Suppressor macrophage (primary cell): ENCODE data around the gene ESF1.
"Not testable (repeated sequence)": the region's sequence is repeated elsewhere in the genome, so short reads cannot be mapped to it uniquely, and the experiment has no call there.

ENCODE experiments used
- DNase-seq, 4 experiments: peaks; one replicate each; pipeline ENCODE4 v3.0.0-alpha.2; 2020 to 2022

Gene ESF1

DNA sequence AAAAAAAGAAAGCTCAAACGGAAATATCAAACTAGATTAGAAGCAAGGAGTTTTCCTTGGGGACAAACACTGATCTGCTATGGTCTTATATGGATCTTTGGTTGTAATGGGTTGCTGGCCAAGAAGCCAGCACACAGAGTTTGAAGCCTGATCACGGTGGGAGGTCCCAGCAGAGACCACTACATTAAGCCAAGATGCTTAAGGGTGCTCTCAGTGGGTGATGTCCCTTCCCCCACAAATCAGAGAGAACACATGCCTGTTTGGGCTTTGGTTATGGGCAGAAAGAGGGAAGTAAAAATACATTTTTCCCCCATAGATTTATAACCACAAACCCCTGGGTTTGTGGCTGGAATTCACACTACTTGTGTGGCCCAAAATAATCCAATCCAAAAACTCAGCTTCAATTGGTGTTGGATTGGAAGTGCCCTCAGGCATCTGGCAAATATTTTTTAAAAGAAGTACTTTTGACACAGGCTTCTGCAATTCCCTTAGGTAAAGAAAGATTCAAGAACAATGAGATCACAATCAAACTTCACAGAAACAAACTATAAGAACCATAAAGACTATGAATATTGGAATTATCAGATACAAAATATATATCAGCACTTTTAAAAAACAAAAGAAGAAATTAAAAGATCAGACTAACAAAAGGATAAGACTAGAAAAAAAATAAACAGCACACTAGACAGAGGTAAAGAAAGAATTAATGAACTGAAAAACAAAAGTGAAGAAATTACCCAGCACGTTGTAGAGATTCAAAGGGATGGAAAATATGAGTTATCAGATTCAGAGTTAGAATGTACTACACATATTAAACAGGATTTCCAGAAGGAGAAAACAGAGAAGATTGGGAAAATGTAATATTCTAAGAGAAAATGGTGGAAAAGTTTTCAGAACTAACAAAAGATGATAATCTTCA is 44.7 kb downstream of the ESF1 start:
- DNase-seq: no peak

DNA sequence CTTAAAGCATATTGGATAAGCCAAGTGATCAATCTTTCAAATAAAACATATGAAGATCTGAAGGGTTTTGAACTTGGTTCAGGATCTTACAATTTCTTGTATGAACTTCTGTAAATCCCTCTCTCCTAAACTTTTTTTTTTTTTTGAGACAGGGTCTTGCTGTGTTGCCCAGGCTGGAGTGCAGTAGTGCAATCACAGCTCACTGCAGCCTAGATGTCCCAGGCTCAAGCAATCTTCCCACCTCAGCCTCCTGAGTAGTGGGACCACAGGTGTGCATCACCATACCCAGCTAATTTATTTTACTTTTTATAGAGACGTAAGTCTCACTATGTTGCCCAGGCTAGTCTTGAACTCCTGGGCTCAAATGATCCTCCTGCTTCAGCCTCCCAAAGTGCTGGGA is 46.5 kb downstream of the ESF1 start:
- DNase-seq: not testable (repeated sequence)

DNA sequence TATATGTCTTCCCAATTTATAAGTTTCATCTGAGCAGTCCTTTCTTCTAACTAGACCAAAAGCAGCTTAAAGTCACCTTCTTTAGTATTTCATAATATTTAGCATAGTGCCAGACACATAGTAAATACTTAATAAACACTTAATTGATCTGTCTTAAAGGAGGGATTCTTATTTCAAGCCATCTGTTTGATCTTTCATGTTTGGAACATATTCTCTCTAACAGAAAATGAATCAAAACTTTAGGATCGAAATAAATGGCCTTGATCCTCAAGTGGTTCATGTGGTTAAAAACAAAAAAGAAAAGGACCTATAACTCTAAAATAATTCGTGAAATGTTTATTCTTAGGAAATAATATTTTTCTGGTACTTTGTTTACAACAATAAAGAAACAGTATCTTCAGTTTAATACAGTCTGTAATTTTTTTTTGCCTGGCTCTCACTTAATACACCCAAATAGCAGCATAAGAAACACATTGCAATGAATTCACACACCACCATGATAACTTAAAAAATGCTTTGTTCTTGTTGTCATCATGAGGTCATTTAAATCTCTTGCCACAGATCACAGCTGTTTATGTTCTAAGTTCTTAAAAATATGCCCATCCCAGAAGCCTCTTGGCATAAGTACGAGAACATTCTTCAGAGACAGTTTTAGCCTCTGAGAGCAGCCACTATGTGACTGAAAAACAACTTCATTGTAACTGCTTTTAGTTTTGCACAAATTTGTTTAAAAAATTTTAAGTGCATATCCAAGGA is 48.1 kb downstream of the ESF1 start:
- DNase-seq: no peak

DNA sequence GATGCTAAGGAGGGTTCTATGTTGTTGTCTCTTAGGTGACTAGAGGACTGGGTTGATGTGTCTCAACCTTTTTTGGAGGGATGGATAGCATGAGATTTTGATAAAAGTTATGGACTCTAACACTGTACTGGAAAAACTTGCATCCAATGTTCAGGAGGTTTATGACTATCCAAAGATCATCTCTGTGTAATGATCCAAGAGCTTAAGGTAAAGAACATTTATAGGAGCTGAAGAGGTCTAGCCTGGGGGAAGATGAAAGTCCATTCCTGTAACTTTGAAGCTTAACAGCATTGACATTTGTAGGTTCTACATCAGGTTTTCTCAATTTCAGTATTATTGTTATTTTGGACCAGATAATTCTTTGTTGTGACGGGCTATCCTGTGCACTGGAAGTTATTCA is 48.9 kb downstream of the ESF1 start:
- DNase-seq: no peak

DNA sequence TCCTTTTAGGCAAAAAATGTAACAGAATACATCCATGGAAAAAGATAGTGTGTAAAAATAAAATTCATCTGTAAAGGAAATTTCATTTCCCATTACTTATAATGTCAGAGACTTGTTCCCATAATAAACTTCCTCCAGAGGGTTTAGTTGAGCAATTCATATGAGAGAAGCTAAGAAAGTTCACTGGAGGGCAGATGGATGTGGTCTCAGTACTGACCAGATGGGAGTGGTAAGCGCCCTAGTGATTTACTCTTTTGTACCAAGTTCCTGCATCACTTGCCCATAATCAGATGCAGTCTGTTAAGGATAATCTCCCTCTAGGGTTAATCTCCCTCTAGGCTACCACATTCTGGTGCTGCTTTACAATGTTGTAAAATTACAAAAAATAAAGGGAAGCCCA is 61.7 kb downstream of the ESF1 start:
- peak; percentile 57 to 85 (median 72) for DNase-seq

DNA sequence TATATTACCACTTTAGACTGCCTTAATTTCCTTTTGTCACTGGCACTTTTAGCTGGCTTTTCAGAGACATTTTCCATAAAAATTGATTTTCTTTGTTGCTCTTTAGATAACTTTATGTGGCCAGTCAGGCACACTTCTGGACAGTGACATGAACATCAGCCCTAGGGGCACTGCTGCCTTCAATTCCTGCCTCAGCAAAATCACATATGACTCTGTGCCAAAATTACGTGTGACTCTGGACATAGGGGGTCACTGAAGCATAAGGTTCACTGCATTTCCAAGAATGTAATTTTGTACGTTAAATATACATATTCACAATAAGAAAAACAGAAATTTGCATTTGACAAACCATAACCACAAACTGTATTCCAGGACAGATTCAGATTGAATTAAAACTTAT is 66.5 kb downstream of the ESF1 start:
- no peak for DNase-seq

DNA sequence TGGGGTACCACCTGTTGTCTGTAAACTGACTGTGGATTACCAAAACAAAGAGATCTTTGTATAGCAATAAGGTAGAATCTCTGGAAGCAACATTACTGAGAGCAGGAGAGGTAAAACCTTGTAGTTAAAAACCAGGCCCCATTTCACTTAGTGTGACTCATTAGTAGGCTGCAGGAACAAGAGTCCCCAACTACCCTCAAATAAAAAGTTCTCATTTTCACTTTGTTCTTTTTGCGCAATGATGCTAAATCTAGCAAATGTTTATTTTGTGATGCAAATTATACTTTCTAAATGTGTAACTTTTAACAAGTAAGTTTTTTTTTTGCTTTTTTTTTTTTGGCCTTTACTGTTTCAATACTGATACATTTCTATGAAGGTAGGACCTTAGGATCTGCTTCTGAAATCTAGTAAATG is 67.1 kb downstream of the ESF1 start:
- DNase-seq: no peak

DNA sequence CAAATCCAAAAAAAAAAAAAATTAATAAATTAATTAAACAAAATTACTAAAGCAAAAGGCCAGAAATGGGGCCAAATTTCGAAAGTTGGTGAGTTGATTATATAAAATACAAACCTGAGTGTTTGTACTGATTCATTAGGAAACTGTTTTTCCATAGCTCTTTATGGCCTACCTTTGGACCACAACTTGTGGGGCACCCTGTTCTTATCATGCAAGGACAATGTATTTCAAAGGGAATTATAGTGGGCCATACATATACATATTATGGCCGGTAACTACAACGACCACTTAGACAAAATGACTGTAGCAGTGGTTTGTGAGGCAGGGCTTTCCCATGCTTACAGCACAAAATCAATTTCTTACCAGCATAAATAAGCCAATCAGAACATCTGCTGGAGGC is 69.5 kb downstream of the ESF1 start:
- DNase-seq: no peak

DNA sequence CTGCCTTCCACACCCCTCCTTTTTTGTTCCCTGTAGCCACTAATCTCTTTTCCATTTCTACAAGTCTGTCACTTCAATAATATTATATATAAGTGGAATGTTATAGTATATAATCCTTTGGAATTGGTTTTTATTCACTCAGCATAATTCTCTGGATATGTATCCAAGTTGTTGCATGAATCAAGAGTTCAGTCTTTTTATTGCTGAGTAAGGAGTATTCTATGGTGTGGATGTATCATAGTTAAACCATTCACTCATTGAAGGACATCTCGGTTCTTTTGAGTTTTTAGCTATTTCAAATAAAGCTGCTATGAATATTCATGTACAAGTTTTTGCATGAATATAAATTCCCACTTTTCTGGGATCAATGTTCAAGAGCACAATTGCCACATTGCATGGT is 76.5 kb downstream of the ESF1 start:
- no peak for DNase-seq

DNA sequence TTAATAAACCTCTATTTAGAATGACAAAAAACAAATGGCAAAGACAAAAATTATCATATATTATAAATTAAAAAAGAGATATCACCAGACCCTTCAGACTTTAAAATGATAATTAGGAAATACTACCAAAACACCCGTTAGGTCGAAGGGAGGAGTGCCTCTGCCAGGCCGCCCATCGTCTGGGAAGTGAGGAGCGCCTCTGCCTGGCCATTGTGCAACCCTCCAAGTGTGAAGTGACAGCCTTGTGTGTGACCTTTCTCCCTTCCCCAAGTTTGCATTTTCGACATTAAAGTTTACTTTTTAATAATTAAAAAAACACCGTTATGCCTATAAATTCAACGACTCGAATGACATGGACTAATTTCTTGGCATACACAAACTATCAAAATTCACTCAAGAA is 81.5 kb downstream of the ESF1 start:
- no peak for DNase-seq

DNA sequence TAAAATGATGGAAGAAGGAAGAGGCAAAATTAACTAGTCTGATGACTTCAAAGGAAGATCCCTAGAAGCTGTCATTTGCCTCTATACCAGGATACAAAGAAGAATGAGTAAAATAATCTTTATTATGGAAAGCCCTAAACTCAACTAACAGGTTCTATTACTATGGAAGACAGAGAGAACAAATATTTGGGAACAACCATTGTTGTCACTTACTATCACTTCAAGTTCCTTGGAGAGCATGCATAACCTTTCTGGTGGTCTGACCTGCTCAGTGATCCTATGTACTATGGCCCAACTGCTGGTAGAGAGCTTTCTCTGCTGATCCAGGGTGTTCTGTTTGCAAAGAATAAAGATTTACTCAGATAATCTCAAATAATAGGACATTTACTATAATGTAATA is 83.2 kb downstream of the ESF1 start:
- no peak for DNase-seq

DNA sequence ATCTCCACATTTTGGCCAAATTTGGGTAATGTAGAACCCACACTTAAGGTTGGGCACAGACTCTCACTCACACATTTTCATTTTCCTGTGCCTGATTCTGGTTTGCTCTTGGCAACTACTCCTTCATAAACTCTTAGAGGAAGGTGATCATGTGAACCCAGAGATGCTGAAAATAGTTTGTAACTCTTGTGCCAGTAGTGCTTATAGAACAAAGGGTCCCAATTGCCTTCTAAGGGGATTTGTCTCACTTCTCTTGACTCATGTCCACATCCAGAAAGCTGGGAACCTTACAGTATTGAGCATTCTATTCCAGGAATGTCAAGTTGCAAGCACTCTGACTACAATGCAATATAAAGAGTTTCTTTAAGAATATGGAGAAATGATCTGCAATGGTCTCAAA is 84.0 kb downstream of the ESF1 start:
- no peak for DNase-seq

DNA sequence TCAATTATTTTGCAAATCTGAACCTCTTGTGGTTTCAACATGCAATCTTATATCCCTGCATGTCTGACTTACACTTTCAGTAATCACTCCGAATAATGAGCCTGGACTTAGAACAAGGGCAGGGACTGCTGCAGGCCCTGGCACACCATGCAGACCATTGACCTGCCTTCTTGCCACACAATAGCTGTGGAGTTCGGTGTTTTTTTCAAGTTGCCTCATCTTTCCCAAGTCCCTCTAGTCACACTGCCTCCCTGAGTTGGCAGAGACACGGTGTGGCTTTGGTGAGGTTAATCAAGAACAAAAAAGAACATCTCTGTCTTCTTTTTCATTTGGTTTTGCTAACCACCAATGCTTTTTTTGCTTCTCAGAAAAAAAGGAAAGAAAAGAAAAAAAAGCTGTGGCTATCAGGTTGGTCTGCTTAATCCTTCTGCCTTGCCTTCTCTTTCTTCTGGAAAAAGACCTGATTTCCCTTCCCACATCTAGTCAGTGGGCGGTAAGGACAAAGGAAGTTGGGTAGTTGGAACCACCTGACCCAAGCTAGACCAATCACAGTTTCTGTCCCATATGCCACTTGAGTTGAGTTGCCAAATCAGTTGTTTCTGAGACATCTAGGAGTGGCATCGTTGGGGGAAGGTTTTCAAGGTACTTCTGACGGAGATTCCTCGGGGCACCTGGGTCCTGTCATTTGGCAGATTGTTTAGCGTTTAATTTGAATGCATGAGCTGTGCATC is 90.1 kb downstream of the ESF1 start:
- DNase-seq: no peak

DNA sequence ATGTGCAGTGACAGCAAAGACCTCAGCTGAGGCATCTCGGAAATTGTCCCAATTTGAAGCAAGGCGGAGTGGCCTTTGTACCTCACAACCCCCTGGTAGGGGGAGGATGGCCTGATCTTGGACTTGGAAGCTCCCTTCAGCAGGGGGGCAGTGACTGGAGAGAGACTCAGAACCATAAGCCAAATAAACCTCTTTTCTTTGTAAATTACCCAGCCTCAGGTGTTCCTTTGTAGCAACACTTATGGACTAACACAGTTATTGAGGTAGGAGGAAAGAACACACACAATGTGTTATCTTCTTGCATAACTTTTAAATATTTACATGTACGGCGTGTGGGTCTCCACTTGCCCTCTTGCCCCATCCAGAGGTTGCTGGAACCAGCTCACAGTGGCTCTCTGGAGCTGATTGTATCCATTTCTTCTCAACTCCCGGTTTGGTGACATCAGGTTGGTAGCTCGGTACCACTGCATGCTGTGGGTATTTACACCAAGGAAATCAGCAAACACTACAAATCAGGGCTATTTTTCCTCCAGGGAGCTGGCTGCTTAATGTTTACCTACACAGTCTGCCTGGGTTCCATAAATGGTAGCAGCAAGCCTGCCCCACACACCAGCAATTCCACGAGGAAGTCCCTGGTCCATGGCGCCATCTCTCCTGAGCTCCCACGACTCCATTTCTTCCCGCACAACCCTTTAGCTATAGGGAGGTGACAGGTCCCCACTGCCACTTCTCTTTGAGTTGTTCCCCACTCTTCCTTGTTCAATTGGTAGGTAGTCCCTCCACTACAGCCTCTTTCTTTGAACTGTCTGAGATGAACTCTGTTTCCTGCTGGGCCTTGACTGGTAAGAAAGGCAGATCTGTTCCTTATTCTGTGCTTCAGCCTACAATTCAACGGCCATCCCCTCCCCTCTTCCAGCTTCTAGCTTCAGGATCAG is 91.7 kb downstream of the ESF1 start:
- no peak for DNase-seq

DNA sequence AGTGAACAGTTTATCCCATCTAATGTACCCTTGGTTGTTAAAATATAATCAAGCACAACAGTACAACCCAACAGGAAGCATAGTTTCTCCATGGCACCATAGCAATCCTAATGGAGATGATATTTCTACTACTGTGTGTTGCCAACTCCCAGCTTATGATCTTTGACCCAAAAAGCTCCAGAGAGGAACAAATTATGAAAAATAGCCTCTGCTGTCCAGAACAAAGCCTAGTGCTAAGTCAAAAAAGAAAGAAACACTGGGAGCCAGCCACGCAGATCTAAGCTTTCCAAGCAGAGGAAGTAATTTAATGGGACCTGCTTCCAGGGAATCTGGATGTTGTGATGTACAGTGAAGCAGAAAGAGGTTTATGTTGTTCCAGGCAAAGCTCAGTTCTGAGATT is 93.8 kb downstream of the ESF1 start:
- DNase-seq: no peak

DNA sequence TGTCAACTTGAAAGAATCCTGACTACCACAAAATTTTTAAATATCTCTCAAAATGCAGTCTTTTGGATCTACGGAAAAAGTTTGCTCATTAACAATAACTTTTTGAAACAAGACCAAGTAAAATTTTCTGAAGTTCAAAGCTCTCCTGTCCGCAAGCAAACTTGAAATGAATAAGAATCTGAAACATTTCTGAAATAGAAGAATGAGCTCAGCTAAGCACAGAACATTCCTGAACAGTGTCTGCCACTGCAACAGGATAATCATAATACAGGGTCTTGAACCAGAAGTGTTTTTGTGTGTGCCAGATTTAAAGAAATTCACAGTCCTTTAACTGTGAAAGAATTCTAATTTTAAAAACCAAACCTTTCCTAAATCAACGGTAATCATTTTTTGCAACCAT is 96.9 kb downstream of the ESF1 start:
- no peak for DNase-seq

DNA sequence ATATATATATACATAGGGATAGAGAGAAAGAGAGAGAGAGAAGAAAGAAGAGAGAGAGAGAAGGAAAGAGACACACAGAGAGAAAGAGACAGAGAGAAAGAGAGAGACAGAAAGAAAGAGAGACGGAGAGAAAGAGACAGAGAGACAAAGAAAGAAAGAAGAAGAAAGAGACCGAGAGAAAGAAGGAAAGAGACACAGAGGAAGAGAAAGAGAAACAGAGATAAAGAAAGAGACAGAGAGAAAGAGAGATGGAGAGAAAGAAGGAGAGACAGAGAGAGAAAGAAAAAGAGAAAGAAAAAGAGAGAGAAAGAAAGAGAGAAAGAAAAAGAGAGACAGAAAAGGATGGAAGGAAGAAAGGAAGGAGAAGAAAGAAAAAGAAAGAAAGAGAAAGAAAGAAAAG is 99.1 kb downstream of the ESF1 start:
- DNase-seq: no peak

DNA sequence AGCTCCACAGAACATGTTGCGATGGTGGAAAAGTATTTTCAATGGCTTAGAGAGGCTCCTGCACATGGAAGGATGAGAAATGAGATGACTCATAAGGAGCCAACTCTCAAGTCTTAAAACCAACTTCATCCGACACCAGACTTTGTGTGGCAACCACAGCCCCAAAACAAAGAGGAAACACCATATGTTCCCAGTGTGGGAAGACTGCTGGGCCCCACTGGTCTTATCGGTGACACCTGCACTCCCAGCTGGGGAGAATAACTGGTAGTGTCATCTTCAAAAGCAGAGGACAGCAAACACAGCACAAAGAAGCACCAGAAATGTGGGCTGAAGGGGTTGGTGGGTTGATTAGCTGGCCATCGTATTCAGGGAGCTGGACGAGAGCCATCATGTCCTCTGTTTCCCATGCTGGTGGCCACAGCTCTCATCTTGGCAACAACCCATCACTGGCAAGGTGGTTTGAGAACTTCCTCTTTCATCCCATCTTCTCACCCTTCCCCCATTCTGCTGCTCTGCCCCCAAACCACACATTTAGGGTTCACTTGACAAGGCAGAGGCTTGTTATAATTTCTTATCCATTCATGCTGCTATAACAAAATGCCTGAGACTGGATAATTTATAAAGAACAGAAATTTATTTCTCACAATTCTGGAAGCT is 100.0 kb downstream of the ESF1 start:
- DNase-seq: peak in 3 of 4 experiments; percentile 1 to 16 (median 7)

DNA sequence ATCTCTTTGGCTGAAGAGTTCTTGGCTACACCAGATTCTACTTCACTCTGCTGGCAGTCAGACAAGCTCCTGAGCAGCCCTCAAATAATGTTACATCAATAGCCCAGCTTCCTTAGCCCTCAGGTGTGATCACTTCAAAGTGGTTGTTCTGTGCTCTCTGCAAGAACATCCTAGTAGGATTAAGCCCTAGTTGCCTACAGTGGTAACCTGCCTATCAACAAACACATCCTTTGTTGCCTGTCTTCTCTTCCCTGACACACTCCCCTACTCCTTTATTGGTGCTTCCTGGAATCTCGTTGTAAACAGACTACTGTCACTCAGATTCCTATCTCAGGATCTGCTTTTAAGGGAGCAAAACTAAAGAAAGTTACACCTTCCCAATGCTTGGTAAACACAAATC is 100.9 kb downstream of the ESF1 start:
- DNase-seq: no peak

DNA sequence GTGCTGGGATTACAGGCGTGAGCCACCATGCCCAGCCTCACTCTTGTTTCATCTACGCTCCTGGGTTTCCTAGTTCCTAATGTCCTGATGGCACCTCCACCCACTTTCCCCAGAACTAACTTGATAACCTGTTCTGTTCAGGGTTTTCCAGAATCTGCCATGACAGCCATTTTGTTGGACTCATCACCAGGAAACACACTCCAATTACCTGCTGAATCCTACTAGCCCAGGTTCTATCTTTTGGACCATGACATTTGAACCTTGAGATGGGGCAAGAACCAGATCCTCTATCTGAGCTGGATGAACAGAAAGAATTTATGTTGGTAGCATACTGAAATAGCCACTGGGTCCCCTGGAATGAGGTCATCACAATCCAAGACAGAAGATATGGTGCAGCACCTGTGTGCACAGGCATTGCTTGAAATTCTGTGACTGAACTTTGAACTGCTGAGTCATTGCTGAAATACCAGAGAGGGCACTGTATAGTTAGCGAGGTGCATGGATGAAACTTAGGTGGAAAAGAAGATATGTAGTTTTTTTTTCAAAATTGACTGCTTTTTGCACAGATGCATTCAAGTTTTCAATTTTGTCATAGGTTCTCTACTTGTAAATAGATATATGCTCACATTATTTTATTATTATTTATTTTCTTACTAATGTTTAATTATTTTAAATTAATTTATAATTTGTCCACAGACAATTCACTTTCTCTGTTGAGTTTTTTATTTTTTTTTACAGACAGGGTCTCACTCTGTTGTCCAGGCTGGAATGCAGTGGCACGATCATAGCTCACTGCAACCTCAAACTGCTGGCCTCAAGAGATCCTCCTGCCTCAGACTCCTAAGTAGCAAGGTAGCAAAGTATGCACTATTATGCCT is 103.2 kb downstream of the ESF1 start:
- DNase-seq: no peak

DNA sequence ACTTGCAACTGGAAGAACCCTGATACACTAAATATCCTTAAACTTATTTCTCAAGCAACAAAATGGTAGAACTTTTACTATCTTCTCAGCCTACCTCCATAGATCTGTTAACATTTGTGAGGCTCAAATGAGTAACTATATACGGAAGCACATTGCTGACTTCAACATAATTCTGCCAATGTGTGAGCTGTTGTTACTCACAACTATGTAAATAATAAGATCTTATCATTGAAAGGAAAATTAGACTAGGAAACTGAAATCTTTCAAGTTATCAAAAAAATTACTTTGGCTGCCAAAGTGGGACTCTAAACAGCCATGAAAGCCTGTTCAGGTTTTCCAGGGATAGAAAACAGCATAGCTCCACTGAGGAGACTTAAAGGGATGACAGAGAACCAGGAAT is 105.8 kb downstream of the ESF1 start:
- DNase-seq: no peak
